HepG2 (cell line): ENCODE data around the gene LBX2. TPM values are rescaled to one million over a fixed set of nuclear protein-coding genes. Genes with fewer than 3 reads are reported as not detected.

Source experiments
- CBX5 ChIP-seq: sonication (generic); formaldehyde crosslinking; IDR thresholded peaks from 2 replicates; pipeline ENCODE4 v1.4.0; 2020; ENCODE audit warnings: missing genetic modification reagents, borderline replicate concordance
- GATAD1 ChIP-seq: IDR thresholded peaks from 2 replicates; pipeline ENCODE4 v1.6.1; 2016; ENCODE audit warnings: missing genetic modification reagents, missing compliant biosample characterization
- HNRNPH1 ChIP-seq: fragments of 200-400 bp; formaldehyde crosslinking; optimal IDR thresholded peaks from 2 replicates; pipeline ENCODE3; 2017; ENCODE audit warnings: mild to moderate bottlenecking, low read depth, low read length
- KDM5B ChIP-seq: sonication (generic); formaldehyde crosslinking; IDR thresholded peaks from 2 replicates; pipeline ENCODE4 v1.4.0; 2020; ENCODE audit warnings: missing genetic modification reagents, mild to moderate bottlenecking, borderline replicate concordance
- KMT2A ChIP-seq: sonication (generic); formaldehyde crosslinking; IDR thresholded peaks from 2 replicates; pipeline ENCODE4 v1.4.0; 2020; ENCODE audit warnings: missing genetic modification reagents
- MTF2 ChIP-seq: sonication (generic); formaldehyde crosslinking; IDR thresholded peaks from 2 replicates; pipeline ENCODE4 v1.5.0; 2020; ENCODE audit warnings: missing genetic modification reagents, borderline replicate concordance
- SCMH1 ChIP-seq: sonication (generic); formaldehyde crosslinking; IDR thresholded peaks from 2 replicates; pipeline ENCODE4 v1.9.0; 2021; ENCODE audit warnings: missing genetic modification reagents, mild to moderate bottlenecking, borderline replicate concordance
- SMAD3 ChIP-seq: sonication (generic); formaldehyde crosslinking; IDR thresholded peaks from 2 replicates; pipeline ENCODE4 v1.4.0; 2020; ENCODE audit warnings: missing genetic modification reagents
- SRSF9 ChIP-seq: fragments of 200-400 bp; formaldehyde crosslinking; IDR thresholded peaks from 2 replicates; pipeline ENCODE4 v1.6.1; 2018; ENCODE audit warnings: borderline replicate concordance, mild to moderate bottlenecking, low read depth, low read length; ENCODE audit not compliant: insufficient read depth, poor library complexity, severe bottlenecking
- YEATS4 ChIP-seq: sonication (generic); formaldehyde crosslinking; IDR thresholded peaks from 2 replicates; pipeline ENCODE4 v1.4.0; 2020; ENCODE audit warnings: missing genetic modification reagents, borderline replicate concordance
- ZBTB1 ChIP-seq: sonication (generic); formaldehyde crosslinking; IDR thresholded peaks from 2 replicates; pipeline ENCODE4 v1.4.0; 2020; ENCODE audit warnings: missing genetic modification reagents, borderline replicate concordance
- ZFX ChIP-seq: sonication (generic); formaldehyde crosslinking; IDR thresholded peaks from 2 replicates; pipeline ENCODE4 v1.4.0; 2020; ENCODE audit warnings: mild to moderate bottlenecking, low read depth, missing genetic modification reagents, moderate library complexity
- ZNF234 ChIP-seq: sonication (generic); formaldehyde crosslinking; conservative IDR thresholded peaks from 2 replicates; pipeline ENCODE4 v1.5.1; 2020; ENCODE audit warnings: mild to moderate bottlenecking, missing genetic modification reagents
- ZNF24 ChIP-seq: fragments of 450-650 bp; IDR thresholded peaks from 2 replicates; pipeline ENCODE4 v1.6.1; 2017; ENCODE audit warnings: antibody characterized with exemption, mild to moderate bottlenecking
- ZNF496 ChIP-seq: sonication (generic); formaldehyde crosslinking; IDR thresholded peaks from 2 replicates; pipeline ENCODE4 v1.8.1; 2023; ENCODE audit warnings: mild to moderate bottlenecking, moderate library complexity, missing genetic modification reagents; ENCODE audit not compliant: insufficient replicate concordance
- polyA plus RNA-seq, 8 experiments: library from polyadenylated mRNA; depleted of rRNA in 3 of 8; stranded (reverse) in 7 of 8; unstranded in 1 of 8; fragments of >200 nt; fragmentation: Illumina TruSeq in 4 of 8; extraction: Trizol in 4 of 8; gene quantifications; 2 replicates each; pipeline versions ENCODE4 v1.2.1 to v1.2.3, GENCODE V29; 2011 to 2016; ENCODE audit warnings: low read depth in 4 of 8, missing spikeins in 1 of 8, mixed read lengths in 1 of 8; ENCODE audit not compliant: insufficient read depth in 1 of 8
- total RNA-seq, 5 experiments: library from RNA; depleted of rRNA; stranded (reverse); fragments of >200 nt; fragmentation: Illumina TruSeq; extraction: Trizol; gene quantifications; 2 replicates each; pipeline ENCODE4 v1.2.3, GENCODE V29; 2016; ENCODE audit warnings: low read depth in 1 of 5
- TF ChIP-seq, protein P1 (sequence below): IDR thresholded peaks from 2 replicates; pipeline ENCODE4 v1.6.1; 2016; ENCODE audit warnings: mild to moderate bottlenecking
- TF ChIP-seq, protein P2 (sequence below): sonication (generic); formaldehyde crosslinking; conservative IDR thresholded peaks from 2 replicates; pipeline ENCODE4 v1.8.0; 2022; ENCODE audit warnings: low read depth, missing genetic modification reagents
- TF ChIP-seq, protein P3 (sequence below): sonication (generic); formaldehyde crosslinking; IDR thresholded peaks from 2 replicates; pipeline ENCODE4 v1.4.0; 2020; ENCODE audit warnings: mild to moderate bottlenecking, missing genetic modification reagents
- TF ChIP-seq, protein P4 (sequence below): sonication (generic); formaldehyde crosslinking; IDR thresholded peaks from 2 replicates; pipeline ENCODE4 v1.4.0; 2020; ENCODE audit warnings: missing genetic modification reagents
- TF ChIP-seq, protein P5 (sequence below): sonication (generic); formaldehyde crosslinking; IDR thresholded peaks from 2 replicates; pipeline ENCODE4 v1.5.1; 2020; ENCODE audit warnings: missing genetic modification reagents, mild to moderate bottlenecking, borderline replicate concordance
- TF ChIP-seq, protein P6 (sequence below): sonication (generic); formaldehyde crosslinking; IDR thresholded peaks from 2 replicates; pipeline ENCODE4 v1.5.0; 2020; ENCODE audit warnings: missing genetic modification reagents, mild to moderate bottlenecking, borderline replicate concordance

LBX2 gene
- total and polyA plus RNA-seq, 2 of the 13 experiments (the other 11 are each of a cell fraction or from before 2014, with no cell fraction given), result 6.4 to 8.1 TPM

DNA sequence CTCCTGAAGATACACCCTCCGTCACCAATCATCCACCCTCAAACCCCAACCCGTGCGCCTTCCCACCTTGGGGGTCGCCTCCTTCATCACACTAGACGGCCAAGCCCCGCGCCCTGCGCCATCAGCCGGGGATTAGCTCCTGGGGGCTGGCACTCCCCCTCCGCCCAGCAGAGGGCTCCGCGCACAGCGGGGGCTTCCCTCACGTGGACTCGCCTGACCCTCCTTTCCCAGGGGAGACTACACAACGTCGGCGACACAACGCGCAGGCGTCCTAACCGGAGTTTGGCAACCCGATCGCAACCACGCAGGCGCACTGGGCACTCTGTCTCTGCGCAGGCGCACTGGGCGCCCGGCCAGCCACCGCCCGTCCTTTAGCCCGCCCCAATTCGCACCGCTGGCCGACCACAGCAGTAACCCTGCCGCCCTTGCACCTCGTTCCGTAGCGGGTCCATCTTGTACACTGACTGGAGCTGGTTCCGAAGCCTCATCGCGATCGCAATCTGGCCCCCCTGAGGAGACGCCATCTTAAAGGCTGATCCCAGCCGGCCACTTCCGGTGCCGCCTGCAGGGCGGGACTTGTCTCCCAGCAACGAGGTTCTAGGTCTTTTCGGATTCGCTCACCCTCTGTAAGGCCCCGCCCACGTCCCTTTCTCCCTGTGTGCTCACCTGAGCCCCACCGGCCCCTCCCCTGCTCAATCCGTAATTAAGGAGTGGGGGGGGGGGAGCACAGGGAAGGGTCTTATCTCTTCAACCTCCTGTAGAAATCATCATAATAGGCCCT lies 7.9 kb upstream of the LBX2 start, which contains the start of gene PCGF1 (continued):
- TF ChIP-seq, protein P1, sequence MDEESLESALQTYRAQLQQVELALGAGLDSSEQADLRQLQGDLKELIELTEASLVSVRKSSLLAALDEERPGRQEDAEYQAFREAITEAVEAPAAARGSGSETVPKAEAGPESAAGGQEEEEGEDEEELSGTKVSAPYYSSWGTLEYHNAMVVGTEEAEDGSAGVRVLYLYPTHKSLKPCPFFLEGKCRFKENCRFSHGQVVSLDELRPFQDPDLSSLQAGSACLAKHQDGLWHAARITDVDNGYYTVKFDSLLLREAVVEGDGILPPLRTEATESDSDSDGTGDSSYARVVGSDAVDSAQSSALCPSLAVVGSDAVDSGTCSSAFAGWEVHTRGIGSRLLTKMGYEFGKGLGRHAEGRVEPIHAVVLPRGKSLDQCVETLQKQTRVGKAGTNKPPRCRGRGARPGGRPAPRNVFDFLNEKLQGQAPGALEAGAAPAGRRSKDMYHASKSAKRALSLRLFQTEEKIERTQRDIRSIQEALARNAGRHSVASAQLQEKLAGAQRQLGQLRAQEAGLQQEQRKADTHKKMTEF, result peak; percentile 84
- TF ChIP-seq ZFX (CRISPR knock-in tag), result no peak; the same call in 1 of the 2 replicates
- TF ChIP-seq SMAD3 (CRISPR knock-in tag), result 0 out of 2 replicates have a peak, but pooled peaks have one; percentile 15
- peak; percentile 88 for TF ChIP-seq KMT2A
- TF ChIP-seq, protein P2, sequence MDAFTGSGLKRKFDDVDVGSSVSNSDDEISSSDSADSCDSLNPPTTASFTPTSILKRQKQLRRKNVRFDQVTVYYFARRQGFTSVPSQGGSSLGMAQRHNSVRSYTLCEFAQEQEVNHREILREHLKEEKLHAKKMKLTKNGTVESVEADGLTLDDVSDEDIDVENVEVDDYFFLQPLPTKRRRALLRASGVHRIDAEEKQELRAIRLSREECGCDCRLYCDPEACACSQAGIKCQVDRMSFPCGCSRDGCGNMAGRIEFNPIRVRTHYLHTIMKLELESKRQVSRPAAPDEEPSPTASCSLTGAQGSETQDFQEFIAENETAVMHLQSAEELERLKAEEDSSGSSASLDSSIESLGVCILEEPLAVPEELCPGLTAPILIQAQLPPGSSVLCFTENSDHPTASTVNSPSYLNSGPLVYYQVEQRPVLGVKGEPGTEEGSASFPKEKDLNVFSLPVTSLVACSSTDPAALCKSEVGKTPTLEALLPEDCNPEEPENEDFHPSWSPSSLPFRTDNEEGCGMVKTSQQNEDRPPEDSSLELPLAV (CRISPR knock-in tag), result no peak
- TF ChIP-seq YEATS4 (CRISPR knock-in tag), result peak; percentile 89
- TF ChIP-seq ZBTB1 (CRISPR knock-in tag), result 0 out of 2 replicates have a peak, but pooled peaks have one; percentile 17
- TF ChIP-seq, protein P3, sequence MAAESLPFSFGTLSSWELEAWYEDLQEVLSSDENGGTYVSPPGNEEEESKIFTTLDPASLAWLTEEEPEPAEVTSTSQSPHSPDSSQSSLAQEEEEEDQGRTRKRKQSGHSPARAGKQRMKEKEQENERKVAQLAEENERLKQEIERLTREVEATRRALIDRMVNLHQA, result no peak
- TF ChIP-seq, protein P4, sequence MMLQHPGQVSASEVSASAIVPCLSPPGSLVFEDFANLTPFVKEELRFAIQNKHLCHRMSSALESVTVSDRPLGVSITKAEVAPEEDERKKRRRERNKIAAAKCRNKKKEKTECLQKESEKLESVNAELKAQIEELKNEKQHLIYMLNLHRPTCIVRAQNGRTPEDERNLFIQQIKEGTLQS (CRISPR knock-in tag), result no peak; the same call in 1 of the 2 replicates
- no peak for TF ChIP-seq SRSF9
- no peak for TF ChIP-seq ZNF234 (CRISPR knock-in tag)
- TF ChIP-seq, protein P5, sequence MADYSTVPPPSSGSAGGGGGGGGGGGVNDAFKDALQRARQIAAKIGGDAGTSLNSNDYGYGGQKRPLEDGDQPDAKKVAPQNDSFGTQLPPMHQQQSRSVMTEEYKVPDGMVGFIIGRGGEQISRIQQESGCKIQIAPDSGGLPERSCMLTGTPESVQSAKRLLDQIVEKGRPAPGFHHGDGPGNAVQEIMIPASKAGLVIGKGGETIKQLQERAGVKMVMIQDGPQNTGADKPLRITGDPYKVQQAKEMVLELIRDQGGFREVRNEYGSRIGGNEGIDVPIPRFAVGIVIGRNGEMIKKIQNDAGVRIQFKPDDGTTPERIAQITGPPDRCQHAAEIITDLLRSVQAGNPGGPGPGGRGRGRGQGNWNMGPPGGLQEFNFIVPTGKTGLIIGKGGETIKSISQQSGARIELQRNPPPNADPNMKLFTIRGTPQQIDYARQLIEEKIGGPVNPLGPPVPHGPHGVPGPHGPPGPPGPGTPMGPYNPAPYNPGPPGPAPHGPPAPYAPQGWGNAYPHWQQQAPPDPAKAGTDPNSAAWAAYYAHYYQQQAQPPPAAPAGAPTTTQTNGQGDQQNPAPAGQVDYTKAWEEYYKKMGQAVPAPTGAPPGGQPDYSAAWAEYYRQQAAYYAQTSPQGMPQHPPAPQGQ, result peak; percentile 88; the same call in 1 of the 2 replicates
- peak; percentile 93 for TF ChIP-seq GATAD1 (CRISPR knock-in tag)
- no peak for TF ChIP-seq ZNF24
- TF ChIP-seq MTF2 (CRISPR knock-in tag), result 0 out of 2 replicates have a peak, but pooled peaks have one; percentile 6
- TF ChIP-seq SCMH1 (CRISPR knock-in tag), result no peak
- peak; percentile 77; the same call in 1 of the 2 replicates for TF ChIP-seq KDM5B (CRISPR knock-in tag)
- no peak for TF ChIP-seq ZNF496
- TF ChIP-seq HNRNPH1, result no peak
- TF ChIP-seq, protein P6, sequence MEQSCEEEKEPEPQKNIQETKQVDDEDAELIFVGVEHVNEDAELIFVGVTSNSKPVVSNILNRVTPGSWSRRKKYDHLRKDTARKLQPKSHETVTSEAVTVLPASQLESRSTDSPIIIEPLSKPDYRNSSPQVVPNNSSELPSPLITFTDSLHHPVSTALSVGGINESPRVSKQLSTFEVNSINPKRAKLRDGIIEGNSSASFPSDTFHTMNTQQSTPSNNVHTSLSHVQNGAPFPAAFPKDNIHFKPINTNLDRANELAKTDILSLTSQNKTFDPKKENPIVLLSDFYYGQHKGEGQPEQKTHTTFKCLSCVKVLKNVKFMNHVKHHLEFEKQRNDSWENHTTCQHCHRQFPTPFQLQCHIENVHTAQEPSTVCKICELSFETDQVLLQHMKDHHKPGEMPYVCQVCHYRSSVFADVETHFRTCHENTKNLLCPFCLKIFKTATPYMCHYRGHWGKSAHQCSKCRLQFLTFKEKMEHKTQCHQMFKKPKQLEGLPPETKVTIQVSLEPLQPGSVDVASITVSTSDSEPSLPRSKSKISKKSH, result peak; percentile 35; the same call in 1 of the 2 replicates
- peak; percentile 95 for TF ChIP-seq CBX5 (CRISPR knock-in tag)
